NCI-H2029 treated with DMSO at 0.1 percent for 48 hours (cell line): ENCODE data around the gene CHST10.

ENCODE experiments used
- DNase-seq: peaks from one replicate; lab custom pipeline; 2025; lab: John Stamatoyannopoulos, UW

CHST10 gene

DNA sequence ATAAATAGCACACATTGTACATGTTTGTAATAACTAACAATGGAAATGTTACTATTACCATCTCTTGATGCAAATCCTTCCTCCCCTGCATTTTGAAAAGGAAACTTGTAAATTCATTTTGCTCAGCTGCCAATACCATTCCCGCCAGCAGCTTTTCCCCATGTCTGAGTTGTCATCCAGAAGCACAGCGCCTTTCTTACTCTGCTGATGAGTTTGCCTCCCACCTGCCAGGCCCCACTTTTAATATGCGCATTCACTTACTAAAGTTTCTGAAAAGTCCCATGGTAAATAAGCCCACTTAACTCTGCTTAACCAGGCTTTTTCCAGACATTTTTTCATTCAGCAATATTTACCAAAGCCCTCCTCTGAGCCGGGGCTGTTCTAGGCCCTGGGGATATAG lies 3.9 kb downstream of the CHST10 start:
- no peak for DNase-seq

DNA sequence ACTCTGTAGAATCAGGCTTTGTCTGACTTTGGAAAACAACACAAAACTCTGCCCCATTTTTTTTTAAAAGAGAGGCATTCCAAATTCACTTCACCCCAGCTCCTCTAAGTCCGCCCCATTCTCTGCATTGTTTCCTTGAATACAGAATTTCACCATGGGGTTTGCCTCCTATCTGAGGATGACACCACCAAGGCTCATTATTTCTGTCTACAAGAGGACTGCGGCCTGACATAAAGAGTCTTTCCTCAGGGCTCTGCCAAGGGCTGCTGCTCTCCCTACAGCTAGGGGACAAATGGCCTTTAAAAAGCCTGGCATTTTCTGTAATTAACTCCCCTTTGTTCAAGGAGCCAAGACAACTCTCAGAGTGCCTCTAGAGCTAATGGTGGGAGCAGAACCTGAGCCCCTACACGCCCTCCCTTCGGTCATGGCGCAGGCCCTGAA lies 4.6 kb downstream of the CHST10 start:
- DNase-seq: no peak

DNA sequence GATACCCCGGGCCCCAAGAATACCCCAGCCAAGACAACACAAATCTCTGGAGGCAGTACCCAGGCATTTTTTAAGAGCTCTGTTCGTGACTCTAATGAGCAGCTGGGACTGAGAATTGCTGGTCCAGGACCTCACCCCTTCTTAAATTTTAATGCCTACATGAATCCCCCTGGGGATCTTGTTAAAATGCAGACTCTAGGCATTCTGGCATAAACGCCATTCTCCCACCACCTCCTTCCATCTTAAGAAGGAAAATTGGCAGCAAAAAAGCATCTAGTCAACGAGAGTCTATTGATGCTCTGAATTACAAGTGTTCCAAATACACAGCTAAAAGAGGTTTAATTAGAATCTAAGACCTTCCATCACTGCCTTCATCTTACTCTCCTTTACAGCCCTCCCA lies 5.0 kb downstream of the CHST10 start:
- no peak for DNase-seq

DNA sequence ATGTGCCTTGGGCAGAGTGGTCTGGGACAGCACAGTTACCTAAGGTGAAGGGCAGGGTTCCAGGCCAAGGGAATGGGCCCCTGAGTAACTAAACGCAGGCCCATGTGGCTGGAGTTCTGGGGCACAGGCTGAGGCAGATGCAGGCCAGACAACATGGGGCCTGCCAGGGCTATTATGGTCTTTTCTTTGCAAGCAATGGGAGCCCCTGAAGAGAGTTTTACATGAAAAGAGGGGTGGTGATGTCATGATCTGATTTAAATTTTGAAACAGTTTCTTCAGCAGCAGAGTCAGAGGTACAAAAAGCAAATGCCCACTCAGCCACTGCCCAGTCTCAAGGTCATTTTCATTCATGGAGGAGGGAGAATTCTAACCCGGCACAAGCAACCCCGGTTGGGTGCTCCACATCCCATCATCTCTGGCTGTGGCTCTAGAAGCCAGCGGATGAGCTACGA lies 5.6 kb downstream of the CHST10 start:
- no peak for DNase-seq

DNA sequence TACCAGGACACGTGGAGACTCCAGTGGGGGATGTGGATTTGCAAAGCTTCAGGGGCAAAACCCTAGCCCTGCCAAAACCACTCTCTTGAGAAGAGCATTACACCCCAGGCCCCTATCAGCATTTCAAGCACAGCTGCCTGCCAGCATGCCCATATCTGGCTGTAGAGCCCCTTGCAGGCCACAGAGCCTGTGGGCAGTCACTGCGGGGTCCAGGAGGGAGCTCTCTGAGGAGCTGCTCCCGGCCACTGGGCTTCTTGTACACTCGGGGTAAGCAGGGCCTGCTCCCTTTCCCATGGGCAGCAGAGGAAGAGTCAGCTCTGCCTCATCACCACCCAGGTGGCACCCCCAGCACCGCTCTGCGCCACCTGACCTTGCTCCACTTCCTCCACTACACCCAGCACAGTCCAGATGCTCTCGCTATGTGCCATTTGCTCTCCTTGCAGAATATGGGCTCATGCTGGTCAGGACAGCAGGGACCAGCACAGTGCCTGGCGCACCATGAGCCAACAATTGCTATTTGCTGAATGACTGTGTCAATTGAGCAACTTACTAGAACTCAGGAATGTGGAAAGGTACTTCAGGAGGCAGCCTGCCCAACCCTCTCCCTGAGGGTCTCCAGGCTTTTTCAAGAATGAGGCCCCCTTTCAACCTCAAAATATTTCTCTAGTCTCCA lies 7.4 kb downstream of the CHST10 start:
- no peak for DNase-seq

DNA sequence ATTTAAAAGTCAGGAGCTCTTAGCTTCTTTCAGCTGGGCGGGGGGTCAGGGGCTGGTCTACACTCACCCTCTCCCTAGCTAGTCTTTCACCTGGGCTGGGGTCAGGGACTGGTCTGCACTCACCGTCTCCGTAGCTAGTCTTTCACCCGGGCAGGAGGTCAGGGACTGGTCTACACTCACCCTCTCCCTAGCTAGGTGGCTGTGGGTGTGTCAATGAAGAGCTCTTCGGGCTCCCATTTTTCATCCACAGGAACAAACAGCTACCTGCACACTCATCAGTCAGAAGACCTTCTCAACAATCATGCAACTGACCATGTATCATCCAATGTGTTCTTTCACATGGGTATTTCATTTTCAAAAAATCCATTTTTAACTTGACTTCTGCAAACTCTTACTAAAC lies 8.0 kb downstream of the CHST10 start:
- no peak for DNase-seq

DNA sequence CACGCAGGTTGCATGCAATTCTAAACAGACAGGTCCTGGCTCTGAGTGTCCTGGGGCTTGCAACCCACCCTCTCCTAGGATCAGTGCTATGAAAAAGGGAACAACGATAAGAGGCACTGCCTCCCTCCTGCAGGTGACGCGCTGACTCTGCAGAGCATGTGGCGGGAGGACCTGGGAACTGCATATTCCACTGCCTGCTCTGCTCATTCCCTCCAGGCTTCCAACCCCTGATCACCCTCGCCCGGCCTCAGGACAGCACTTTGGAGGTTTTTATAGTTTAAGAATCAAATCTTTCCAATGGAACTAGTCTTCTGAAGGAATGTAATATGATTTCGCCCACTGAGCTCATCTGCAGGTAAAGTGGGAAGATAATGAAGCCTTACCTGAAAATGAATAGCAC lies 8.5 kb downstream of the CHST10 start:
- no peak for DNase-seq

DNA sequence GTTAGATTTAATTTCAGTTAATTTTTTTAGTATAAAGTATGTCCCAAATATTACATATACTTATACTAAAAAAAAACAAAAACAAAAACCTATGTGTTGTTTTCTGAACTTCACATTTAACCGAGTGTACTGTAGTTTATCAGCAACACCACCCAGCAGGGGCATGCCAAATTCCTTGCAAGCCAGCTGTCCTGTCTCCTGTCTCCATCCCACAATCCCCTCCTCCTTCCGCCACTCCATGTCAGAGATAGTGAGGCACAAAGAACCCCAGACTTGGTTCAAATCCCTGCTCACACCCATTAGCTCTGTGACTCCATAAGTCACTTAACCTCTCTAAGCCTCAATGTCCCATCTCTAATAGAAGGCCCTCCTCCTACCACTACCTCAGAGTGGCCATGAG lies 9.4 kb downstream of the CHST10 start:
- no peak for DNase-seq

DNA sequence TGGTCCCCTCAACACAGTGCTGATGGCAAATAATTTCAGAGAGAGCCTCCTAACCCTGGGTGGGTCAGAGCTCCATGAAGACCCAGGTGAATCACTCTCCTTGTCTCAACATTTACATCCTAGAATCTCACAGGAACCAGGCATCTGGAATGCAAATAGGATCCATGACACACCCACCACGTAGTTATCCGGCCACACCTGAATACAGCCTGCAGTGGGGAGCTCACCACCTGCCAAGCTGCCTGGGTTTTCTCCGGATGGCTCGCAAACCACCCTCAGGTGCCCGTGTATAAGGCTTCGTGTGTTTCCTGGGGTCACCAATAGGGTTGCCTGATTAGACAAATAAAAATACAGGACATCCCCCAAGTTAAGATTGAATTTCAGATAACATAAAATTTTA lies 9.9 kb downstream of the CHST10 start:
- no peak for DNase-seq

DNA sequence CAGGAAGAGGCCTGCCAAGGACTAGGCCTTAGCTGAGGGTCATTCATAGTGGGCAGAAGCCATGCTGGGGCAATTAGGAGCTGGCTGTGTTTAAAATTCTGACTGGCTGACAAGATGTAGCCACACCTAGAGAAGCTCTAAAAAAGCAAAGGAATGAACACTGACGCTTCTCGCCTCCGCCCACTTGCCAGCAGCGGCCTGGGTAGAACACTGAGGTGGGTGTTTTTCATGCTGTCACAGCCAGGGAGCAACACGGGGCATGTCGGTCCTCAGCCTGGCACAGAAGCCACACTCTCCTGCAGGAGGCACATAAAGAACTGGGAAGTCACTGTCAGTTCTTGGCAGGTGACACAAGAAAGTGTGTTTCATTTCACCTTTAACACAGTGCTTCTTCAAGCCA lies 10.4 kb downstream of the CHST10 start:
- no peak for DNase-seq

DNA sequence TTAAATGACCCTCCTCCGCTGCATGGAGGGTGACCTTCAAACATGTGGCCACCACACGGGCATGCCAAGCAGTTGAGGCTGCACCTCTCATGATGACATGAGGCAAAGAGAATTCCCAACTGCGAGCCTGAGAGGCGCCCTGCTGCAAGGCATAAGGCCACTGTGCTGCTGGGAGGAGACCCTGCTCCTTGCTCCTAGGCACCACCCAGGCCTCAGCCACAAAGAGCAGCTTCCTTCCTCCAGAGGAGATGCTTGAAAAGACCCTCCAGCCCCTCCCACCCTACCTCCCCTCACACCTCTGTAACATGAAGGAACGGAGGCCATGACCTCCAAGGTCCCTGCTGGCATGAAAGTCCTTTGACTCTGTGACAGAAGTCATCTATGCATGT lies 11.4 kb downstream of the CHST10 start:
- no peak for DNase-seq

DNA sequence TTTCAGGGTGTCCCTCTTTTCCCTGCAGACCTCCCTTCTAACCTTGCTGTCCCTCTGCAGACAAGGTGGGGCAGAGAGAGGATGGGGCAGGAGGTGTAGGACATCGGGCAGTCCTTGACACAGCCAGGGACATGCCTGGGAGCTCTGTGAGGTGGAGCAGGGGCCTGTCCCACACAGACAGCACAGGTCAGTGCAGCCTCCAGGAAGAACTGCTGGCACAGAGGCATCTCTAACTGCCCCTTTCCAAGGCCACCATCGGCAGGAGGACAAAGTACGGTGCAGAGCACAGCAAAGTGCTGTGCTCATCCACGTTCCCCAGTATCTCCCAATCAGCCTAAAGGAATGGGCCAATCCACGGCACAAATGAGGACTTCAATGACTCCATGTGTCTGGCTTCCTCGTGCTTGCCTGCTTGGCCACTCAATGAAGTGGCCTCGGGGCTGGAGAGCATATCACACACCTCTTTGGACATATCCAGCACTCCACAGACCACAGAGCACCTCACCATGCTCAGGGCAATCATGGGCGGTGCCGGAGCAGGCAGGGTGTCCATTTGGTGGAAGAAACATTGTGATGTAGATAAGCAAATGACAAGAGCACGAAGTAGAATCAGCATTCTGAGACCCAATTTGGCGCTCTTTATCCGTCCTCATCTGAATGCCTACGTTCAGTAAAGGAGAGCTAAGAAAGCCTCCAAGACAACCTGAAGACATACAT lies 11.9 kb downstream of the CHST10 start:
- no peak for DNase-seq

DNA sequence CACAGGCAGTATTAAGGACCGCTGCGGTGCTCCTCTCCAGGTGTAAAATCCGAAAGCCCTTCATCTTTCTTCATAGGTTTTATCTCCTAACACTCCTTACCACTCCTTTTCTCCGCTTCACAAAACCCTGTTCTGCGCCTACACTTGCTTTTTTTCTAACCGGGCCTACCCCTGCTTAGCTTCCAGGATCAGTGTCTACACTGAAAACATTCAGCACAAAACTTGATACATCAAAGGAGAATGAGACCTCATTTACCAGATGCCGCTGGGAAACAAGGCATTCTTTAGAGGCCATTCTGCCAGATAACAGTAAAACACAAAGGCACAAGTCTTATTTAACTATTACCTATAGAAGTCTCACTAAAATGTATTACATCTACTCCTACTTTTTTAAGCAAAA lies 13.1 kb downstream of the CHST10 start:
- no peak for DNase-seq

DNA sequence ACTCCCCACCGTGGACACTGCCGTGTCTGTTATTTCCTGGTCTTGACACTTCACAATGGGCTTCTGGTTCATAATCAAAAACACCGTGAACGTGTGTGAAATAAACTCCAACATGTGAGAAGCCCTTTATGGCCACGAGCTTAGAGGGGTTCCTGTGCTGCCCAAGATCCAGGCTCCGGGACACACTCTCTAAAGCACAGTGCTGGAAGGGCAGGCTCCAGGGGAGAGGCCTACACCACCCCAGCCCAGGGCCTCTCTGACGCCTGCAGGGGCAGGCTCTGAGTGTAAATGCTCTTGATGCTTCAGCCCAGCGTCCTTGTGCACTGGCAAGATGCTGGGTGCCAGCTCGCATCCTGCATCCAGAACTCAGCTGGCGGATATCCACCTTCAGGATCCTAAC lies 13.7 kb downstream of the CHST10 start:
- DNase-seq: no peak

DNA sequence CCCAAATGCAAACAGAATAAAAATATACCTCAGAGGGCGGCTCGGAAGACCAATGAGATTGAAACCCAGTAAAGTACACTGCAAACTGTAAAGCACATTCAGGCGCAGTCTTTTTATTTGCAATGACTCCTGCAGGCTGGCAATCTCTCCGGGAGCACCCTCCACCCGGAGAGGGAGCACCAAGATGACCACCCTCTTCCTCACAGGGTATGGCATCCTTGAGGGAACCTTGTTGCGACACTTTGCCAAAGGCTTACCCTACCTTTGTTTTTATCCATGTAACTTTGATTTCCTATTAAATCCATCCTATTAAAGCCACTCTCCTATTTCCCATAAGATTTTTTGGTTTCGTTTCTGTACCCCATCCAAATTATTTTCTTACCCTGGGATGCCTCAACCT lies 16.2 kb downstream of the CHST10 start:
- DNase-seq: no peak

DNA sequence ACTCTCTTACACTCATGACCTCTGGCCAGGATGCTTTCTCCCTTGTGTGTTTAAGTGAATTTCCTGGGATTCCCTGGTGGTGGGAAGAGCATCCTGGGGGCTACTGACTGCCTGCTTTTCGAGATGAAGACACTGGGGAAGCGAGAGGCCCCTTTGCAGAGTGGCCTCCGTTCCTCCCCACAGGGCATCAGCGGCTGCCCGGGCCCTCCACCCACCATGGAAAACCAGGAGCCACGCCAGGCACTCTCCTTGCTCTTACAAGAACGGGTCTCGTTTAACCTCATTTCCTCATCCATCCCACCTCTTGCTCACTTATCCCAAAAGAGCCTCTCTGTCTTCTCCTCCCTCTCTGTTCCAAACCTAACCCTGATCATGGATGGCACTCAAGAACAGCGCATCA lies 17.8 kb downstream of the CHST10 start:
- DNase-seq: no peak

DNA sequence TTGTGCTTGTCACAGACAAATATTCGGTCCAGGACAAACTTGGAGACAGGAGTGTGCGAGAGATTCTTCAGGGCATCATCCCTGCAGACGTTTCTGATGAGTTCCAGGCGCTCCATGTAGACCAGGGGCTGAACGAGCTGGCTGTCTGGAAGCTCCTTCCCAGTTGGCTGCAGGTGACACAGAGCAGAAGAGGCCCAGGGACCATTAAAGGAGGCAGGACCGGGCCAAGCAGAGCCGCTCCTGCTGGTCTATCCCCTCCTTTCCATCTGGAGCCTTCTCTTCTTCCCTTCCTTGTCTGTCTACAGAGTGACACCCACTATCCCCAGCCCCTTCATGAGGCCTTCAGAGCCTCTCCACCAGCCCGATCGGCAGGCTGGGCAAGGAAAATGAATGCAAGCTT lies 19.5 kb downstream of the CHST10 start:
- DNase-seq: no peak

DNA sequence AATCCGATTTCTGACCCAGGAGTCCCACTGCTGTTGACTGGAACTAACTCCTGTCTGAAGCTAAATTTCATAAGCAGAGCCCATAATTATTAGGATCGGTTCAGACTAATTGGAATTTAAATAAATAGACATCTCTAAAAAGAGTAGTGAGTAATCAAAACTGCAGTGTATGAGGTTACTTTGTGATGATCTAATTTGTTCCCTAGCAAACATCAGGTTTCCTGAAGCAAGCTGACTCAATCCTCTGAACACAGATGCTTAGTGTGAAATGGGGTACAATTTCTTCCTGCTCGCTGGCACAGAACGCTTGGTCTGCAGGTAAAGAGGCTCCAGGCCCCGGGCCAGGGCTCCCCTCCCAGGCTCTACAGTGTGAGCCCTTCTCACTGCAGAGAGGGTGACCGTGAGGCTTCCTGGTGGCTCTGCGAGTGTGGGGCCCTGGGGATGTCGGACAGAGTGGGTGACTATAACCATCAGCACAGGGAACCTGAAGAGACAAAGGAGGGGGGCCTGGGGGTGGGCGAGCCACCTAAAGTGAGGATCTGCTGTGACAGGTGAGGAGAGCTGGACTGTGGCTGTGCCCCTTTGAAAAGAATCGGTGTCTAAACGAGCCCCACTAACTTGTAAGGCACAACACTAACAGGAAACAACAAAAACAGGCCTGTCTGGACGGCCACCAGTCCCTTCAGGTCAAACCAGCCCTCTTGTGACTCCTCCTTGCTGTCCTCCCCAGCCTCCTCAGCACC lies 20.2 kb downstream of the CHST10 start:
- DNase-seq: no peak

DNA sequence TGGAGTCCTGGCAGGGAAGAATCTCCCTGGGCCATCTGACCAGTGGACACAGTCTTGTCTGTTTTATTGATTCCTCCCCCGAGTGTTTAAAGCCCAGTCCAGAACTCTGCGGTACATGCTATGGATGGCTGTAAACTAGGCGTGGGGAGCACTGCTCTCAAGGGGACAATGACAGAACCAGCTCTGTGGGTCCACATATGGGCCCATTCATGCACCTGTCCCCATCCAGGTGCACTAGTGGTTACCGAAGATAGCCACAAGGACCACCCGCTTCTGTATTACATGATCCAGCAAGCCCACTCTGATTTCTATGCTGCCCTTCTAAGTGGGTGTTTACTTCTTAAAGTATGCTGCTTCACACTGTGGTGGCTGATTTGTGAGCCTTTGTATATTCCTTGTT lies 21.0 kb downstream of the CHST10 start:
- DNase-seq: no peak

DNA sequence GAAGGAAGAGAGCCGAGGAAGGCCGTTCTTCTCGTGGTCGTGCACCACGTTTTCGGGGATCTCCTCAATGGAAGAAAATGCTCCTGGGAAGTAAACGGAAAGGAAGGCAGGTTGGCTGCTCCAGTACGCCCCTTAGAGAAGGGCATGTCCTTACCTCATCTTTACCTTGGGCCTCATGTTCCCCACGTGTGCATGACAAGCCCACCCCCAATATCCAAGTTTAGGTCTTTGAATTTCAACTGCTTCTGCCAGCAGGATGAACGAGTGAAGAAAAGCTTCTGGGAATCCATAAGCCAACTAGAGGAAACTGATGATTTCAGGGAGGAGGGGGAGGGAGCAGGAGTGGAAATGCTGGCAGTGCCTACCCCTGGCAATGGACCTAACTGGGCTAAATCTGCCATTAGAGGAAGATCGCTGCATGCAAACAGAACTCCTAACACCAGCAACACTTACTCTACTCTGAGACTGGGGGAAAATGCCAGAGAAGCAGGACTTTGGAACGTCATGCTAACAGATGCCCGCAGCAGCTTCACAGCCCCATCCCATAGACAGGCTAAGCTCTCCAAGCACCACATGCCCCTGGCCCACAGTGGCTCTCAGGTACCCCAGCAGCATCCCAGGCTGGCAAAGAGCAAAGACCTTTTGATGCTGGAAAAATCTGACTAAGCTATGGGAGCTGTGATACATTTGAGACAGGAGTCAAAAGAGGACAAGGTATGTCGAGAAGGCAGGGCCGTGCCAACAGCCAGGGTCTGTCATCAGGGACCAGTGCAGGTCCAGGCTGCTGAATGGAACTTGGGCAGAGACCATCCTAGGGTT lies 21.7 kb downstream of the CHST10 start:
- DNase-seq: no peak

DNA sequence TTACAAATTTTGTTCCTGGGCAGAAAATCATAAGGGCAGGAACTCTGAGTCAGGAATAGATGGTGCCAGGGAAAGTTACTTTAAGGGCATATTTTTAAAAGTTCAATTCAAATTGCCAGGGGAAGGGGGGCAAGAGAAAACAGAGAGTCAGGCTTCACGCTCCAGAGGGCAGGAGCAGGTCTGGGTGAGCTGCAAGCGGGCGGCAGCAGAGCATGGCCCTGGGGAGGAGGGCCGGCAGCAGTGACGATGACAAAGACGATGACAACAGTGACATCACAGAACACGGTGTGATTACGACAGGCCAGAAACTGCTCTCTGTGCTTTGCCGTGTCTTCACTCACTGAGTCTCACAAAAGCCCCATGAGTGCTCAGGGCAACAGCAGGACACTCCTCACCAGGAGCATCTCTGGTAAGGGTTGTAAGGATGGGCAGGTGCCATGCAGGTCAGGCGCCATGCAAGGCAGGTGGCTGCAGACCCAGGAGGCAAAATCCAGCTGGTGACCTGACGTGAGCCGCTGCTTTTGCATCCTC lies 23.3 kb downstream of the CHST10 start:
- DNase-seq: no peak

DNA sequence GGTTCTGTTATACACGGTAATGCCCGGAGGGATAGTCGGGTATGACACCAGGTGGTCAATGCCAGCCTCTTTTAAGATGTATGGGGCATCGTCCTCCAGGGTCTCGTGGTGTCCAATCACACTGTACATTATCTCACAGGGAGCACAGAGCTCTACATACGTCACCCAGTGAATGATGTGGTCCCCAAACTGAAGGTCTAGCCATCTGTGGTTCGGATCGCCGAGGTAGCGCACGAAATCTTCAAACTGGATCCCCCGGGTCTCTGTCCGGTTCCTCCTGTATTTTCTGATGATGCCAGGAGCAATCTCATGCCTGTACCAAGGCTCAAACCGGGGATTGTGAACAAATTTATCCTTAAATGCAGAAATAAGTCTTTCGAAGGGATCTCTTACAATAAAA lies 24.1 kb downstream of the CHST10 start:
- no peak for DNase-seq
